KBM-7 (cell line): Measurements from ENCODE around the gene RASL11A.
A peak's percentile ranks its signal among the peaks of the same experiment; 100 is the strongest.
"Not testable (repeated sequence)": the region's sequence is repeated elsewhere in the genome, so short reads cannot be mapped to it uniquely, and the experiment has no call there.

Experiments used
- DNase-seq: peaks from one replicate; pipeline ENCODE4 v3.0.0-alpha.2; 2015
- in situ Hi-C: fragments of 300-500 bp; cut with MboI; formaldehyde crosslinking; loops from 2 replicates; pipeline ENCODE4 v1.14.3; 2020; ENCODE audit warnings: low sequenced_read_pairs, low pct_unique_long_range_greater_than_20kb, mixed read lengths

Gene RASL11A

DNA sequence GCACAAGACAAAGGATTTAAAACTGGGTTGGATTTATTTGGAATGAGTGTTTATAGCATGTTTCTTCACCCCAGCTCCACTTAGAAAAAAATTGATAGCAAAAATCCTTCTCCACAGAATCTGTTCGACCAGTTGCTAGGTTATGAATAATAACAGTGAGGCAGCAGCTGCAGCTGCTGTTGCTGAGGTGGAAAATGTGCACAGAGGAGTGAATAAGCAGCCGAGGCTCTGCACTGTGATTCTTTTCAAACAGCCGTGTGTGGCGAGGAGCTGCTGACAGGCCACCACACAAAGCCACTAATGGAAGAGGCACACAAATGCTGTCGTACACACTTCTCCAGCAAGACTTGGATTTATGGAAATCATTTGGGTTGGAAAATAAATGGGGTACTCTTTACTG lies 6.4 kb upstream of the RASL11A start:
- DNase-seq: no peak
- in situ Hi-C loops: no loop called here

DNA sequence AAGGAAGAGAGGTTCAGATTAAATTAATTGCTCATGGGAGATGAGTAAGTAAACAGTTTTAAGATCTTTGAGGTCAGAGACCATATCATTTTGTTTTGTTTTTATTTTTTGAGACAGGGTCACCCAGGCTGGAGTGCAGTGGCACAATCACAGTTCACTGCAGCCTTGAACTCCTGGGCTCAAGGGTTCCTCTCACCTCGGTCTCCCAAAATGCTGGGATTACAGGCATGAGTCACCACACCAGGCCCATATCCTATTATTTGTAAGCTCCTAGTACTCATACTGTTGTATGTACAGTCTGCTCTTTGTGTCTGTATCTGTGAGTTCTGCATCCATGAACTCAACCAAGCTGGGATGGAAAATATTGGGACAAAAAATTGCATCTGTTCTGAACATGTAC lies 6.0 kb upstream of the RASL11A start:
- in situ Hi-C loops: no loop called here
- DNase-seq: no peak

DNA sequence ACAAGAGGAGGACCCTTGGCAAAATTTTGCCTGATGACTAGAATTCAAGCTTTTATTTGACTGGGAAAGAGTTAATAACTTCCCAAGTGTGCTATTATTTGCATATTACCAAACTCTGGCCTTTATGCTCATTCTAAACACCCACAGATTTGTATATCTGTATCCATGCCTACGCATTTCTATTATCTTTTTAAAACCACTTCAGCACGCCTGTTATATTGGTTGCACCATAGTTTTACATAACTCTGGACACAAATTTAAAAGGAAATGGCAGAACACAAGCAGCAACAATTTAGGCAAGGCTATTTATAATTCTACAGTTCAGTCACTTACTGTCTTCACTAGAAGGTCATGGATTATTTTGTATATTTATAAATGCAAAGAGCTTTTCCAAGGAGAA lies 3.7 kb upstream of the RASL11A start:
- DNase-seq: no peak
- in situ Hi-C loops: no loop called here

DNA sequence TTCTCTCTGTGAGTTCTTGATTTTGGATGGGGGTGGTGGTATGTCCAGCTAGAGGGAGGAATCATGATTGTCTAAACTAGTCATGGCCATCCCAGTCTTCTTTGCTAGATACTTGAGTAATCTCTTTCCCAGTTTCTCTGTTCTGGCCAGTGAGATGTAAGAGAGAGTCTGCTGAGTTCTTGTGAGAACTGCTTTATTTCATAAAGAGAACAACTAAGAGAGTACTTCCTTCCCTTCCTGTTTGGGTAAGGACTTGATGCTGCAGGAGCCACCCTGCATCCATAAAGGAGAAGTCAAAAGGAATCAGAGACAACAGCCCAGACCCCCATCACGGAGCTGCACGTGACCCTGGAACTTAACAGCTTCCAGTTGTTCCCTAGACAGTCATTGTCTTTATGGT lies 3.0 kb upstream of the RASL11A start:
- in situ Hi-C loops: no loop called here

DNA sequence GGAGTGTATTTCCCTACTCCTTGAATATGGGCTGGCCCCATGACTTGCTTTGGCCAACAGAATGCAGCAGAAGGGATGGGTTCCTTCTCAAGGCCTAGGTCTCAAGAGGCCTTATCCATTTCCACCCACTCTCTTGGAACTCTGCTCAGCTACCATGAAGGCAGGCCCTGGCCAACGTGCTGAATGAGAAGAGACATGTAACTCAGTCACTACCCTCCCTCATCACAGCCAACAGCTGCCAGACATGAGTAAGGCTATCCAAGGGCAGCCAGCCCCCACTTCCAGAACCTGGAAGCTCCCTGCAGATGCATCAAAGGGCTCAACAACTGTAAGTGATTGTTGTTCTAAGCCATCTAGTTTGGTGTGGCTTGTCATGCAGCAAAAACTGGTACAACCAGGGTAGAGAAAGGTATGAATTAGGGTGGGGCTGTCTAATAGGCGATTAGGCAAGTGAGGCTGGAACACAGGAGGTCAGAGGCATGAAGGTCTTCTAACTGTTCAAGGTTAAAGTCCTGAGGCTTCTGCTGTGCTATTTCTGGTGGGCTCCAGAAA lies 1.4 kb upstream of the RASL11A start:
- in situ Hi-C loops: no loop called here
- no peak for DNase-seq

More for the DNA sequence above, 3.0 kb upstream of the RASL11A start:
- no peak for DNase-seq

DNA sequence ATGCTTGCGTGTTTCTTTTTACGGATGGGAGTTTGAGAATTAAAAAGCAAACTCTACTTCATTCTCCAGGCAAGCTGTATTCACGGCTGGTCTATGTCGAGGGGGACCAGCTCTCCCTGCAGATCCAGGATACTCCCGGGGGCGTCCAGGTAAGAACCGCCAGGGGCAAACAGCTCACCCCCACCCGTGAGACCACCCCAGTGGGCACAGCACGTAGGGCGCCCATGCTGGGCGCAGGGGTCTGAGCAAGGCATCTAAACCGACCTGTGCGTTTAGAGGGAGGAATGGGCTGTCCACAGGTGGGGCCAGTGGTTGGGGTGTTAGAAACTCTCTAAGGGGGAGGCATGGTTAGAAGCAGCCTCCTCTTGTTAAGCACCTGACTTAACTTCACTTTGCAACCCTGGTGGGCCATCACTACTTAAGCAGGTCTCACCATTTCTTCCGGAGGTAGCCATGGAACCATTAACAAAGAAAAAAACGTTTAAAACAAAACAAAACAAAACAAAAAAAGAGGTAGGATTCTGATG lies 1.0 kb downstream of the RASL11A start:
- in situ Hi-C loops: no loop called here

DNA sequence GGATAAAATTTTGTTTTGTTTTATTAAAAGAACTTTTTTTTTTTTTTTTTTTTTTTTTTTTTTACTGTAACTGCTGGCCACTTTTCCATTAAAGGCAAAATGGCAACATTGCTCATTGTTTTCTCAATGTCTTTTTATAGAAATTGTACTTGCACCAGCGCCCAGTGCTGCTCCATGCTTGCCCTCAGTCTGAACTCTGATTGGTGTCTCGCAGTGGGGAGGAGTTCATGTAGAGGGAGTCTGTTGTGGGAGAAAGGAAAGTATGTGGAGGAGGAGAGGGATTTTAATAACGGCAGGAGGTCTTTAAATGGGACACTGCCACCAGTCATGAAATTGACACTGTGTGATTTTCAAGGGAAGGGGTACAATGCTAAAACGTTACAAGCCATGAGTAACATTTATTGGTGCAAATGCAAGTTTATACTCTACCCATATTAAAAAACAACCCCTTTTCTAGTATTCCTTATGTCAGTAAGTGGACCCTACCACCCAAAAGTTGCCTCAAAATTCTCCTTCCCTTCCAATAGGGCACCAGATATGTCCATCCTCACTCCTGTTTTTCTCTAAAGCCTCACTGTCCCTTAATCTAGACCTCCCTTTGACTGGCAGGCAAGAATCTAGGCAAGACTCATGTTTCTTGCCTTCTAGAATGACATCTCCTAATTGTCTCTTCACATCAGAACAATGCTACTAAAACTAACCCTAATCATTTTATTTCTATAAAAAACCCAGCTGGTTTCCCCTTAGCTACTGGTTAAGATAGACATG lies 3.2 kb downstream of the RASL11A start:
- in situ Hi-C loops: no loop called here
- DNase-seq: no peak

More for the DNA sequence above, 1.0 kb downstream of the RASL11A start:
- no peak for DNase-seq

DNA sequence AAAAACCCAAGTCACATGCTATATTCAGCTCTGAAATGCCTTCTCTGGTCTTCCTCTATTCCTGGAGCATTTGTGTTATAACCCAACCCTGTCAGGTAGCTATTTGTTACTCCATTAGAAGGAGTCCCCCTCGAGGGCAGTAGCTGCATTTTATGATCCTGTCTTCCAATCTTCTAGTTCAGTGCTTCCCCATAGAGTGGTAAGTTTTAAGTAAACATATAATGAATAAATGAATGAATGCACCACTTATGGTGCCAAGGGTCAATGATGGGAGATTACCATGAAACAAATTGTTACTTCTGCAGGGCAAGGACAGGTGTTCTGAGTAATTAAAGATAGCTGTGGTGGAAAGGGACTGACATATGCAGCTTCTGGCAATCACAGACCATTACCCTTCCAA lies 4.0 kb downstream of the RASL11A start:
- DNase-seq: no peak
- in situ Hi-C loops: no loop called here

DNA sequence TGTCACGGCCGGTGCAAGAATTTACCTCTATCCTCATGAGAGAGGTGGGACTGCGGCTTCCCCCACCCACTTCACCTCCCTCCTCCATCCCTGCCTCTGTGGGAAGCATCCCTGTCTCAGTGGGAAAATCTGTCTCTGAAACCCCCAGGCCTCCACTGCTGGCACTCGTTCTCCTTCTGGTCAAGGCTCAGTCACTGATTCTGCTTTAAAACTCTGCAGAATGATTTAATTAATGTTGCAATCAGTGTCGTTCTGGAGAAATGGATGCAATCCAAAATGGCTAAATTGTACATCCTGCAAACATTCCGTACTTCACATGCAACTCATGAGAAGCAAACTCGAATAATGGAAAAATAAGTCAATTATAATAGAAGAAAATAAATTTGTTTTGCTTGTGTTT lies 5.6 kb downstream of the RASL11A start:
- no peak for DNase-seq
- in situ Hi-C loops: no loop called here

DNA sequence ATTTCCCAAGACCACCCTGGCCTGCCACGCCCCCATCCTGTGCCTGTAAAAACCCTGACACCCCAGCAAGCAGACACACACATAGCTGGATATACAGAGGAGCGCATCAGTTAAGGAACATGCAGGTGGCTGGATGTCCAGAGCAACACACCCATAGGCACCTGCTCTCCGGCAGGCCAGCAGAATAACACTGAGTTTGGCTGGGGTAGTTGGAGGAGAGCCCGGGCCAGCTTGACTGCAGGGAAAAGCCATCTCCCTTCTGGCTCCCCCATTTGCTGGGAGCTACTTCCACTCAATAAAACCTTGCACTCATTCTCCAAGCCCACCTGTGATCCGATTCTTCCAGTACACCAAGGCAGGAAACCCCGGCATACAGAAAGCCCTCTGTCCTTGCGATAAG lies 8.9 kb downstream of the RASL11A start:
- in situ Hi-C loops: no loop called here
- DNase-seq: no peak

DNA sequence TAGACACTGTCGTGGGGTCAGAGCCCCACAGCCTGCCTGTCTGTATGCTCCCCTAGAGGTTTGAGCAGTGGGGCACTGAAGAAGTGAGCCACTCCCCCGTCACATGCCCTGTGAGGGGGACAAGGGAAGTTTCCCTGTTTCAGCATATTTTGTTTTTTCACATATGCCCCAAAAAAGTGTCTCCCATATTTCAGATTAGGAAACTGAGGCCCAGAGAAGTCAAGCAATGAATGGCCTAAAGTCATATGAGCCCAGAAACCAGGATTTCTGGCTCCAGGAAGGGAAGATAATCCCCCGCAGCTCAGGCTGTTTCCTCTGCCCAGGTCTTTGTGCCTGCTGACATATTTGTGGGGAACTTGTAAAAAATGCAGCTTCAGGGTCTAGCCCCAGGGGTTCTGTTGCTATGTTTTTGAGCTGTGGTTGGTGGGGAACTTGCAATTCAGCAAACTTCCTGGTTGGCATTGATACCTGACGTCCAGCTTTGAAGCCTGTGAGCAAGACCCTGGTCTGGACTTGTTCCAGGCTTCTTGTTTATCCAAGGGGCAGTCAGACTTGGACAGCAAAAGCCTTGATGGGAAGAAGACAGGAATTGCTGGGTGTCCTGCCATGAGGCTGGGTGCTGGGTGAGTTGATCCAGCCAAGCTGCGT lies 9.5 kb downstream of the RASL11A start:
- in situ Hi-C loops: no loop called here
- DNase-seq: peak; percentile 77

DNA sequence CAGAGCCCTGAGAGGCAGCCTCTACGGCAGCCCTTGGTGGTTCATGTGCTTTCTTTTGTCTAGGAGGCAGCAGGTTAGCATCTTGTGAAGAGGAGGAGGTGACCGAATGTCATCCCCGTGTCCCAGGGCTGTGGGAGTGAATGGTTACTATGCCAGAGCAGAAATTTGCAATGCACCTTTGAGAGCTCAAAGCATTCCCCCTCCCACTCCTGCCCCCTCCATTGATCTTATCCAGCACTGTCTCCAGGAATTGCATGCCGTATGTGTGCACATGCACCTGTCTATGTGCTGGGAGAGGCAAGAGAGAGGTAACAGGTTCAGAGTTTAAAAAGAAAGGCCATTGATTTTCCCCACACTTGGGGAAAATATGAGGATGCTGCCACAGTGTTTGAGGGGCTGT lies 10.2 kb downstream of the RASL11A start:
- in situ Hi-C loops: no loop called here
- DNase-seq: no peak

DNA sequence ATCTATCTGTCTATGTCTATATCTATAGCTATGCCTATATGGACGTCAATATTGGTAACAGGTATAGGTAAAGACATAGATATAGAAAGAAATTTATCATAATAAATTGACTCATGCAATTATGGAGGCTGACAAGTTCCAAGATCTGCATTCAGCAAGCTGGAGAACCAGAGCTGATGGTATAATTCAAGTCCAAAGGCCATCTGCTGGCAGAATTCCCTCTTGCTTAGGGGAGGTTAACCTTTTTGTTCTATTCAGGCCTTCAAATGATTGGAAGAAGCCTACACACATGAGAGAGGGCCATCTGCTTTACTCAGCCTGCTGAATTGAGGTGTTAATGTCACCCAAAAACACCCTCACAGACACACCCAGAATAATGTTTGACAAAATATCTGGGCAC lies 10.8 kb downstream of the RASL11A start:
- in situ Hi-C loops: no loop called here
- no peak for DNase-seq

DNA sequence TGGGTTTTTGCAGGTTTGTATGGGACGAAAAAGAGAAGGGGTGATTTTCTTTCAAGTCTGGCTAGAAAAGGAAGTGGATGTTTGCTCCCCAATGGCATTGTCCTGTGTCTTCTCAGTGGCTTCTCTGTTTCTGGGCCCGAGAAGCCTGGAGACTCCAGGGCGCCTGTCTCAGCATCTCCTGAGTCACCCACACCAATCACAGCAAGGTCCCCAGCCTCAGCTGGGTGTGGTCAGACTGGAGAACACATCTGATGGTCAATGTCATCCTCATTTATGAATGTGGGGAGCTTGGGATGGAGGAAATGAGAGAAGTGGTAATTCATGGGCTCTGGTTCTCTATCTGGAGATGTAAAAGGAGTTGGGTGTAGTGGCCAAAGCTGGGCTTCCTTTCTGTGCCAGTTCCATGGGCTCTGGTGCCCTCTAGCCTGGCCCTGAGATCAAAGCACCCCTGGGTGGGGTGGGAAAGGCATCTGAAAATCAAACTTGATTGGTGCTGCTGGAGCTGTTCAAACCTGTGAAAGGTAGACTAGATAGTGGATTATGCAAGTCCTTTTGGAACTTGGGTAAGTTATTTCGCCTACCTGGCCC lies 13.4 kb downstream of the RASL11A start:
- in situ Hi-C loops: no loop called here

DNA sequence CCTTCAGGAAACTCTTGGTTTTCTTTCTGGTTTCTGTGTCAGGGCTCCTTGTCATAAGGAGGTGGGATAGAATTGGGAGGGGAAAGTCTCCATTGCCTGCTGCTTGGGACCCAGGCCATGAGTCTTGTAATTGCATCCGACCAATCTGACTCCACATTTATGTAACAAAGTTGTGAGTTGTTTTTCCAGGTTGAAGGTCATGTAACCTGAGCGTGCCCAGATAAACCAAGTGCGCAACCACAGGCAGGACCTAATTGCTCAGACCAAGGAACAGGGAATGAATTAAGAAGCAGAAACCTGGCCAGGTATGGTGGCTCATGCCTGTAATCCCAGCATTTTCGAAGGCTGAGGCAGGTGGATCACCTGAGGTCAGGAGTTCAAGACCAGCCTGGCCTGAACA lies 17.8 kb downstream of the RASL11A start:
- DNase-seq: no peak
- in situ Hi-C loops: no loop called here

More for the DNA sequence above, 13.4 kb downstream of the RASL11A start:
- peak; percentile 36 for DNase-seq

DNA sequence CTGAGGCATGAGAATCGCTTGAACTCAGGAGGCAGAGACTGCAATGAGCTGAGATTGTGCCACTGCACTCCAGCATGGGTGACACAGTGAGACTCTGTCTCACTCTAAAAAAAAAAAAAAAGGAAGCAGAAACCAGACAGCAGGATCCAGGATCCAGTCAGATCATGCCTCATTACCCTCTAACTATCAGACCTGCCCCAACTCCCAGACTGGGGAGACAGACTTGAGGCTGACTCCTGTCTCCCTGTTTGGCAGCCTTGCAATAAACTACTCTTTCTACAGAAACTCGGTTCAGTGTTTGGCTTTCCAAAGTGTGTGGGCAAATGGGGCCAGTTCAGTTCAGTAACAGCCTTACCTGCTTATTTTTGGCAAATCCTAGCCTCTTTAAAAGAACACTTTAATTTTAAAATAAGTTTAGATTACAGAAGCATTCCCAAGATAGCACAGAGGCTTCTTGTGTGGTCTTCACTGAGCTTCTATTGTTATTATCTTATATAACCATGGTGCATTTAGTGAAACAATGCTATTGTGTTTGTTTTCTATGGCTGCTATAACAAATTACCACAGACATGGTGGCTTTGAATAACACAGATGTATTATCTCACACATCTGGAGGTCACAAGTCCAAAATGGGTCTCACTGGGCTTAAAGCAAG lies 18.5 kb downstream of the RASL11A start:
- in situ Hi-C loops: no loop called here
- peak; percentile 56 for DNase-seq

DNA sequence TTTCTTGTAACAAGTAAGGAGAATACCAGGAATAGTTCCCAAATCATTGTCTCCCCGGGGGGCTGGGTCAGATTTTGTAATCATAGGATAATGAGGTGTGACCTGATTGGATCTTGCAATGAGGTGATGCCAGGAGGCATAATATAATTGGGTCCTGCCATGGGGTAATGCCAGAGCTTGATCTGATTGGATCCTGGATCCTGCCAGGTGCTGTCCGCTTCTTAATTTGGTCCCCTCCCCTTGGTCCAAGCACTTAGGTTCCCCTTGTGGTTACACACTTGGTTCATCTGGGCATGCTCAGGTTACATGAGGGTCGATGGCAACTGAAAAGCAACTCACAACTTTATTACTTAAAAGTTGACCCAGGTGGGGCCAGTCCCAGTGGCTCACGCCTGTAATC lies 20.1 kb downstream of the RASL11A start:
- no peak for DNase-seq
- in situ Hi-C loops: no loop called here

DNA sequence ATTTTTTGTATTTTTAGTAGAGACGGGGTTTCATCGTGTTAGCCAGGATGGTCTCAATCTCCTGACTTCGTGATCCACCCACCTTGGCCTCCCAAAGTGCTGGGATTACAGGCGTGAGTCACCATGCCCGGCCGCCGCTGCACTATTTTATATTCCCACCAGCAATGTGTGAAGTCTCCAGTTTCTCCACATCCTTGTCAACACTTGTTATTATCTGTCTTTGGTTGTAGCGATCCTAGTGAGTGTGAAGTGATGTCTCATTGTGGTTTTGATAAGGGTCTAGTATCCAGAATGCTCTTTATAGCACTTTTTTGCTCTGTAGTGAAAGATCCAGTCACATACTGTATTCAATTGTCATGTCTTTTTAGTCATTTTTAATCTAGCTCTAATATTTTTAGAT lies 21.3 kb downstream of the RASL11A start:
- DNase-seq, in situ Hi-C loops: not testable (repeated sequence)

DNA sequence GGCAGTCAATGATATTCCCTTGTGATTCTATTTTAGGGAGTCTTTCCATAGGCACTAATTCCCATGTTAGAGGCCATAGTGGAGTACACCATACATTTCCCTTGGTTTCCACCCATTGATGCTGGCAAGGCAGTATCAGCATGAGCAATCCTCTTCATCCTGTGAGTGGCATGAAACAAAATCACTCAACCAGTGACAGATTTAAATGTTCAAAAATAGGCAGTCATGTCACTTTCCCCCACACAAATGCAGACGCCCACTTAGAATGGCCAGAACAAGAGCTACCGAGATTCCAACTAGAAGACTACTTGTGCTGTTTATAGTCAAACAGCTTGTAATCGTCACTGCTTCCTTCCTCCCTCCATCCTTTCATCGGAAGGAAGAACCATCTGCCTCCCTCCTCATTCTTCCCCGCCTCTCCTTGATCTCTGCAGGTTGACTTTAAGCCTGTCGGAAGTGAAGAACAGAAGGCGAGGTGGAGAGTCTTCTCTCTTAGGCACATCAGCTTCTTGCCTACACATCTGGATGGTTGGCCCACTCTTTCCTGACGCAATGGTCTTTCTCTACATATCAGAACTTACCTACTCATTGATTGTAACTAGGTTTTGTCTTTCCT lies 22.6 kb downstream of the RASL11A start:
- DNase-seq: no peak
- in situ Hi-C loops: no loop called here
